Right atrium auricular region (tissue), 2 donors: ENCODE data around the gene TRAM2. TPM values are rescaled to one million over a fixed set of nuclear protein-coding genes. Genes with fewer than 3 reads are reported as not detected.
"Not testable (repeated sequence)": the region's sequence is repeated elsewhere in the genome, so short reads cannot be mapped to it uniquely, and the experiment has no call there.

Experiments used
- DNase-seq: peaks from one replicate; pipeline ENCODE4 v3.0.0-alpha.2; 2019; ENCODE audit warnings: low spot score
- H3K27ac ChIP-seq, 2 donors: fragments of 200-600 bp; sonication (generic); 1 replicate in 1 of 2; 2 replicates in 1 of 2; pipeline ENCODE4 v1.5.1; 2016 to 2019
- H3K27me3 ChIP-seq, 2 donors: fragments of 200-600 bp; sonication (generic); one replicate each; pipeline versions ENCODE4 v1.5.1 to v1.6.0; 2017 to 2019
- H3K36me3 ChIP-seq: fragments of 200-600 bp; sonication (generic); one replicate; pipeline ENCODE4 v1.5.1; 2016
- H3K4me1 ChIP-seq, 2 donors: fragments of 200-600 bp; sonication (generic); one replicate each; pipeline versions ENCODE4 v1.5.1 to v1.6.0; 2017 to 2019
- H3K4me3 ChIP-seq, 2 donors: fragments of 200-600 bp; sonication (generic); 1 replicate in 1 of 2; 2 replicates in 1 of 2; pipeline ENCODE4 v1.5.1; 2017 to 2019; ENCODE audit warnings: mild to moderate bottlenecking in 1 of 2, moderate library complexity in 1 of 2
- H3K9me3 ChIP-seq, 2 donors: fragments of 200-600 bp; sonication (generic); one replicate each; pipeline ENCODE4 v1.5.1; 2019
- total RNA-seq, 2 donors: library from RNA; depleted of rRNA; stranded (reverse); fragments of >200 nt; gene quantifications; one replicate each; pipeline ENCODE4 v1.1.0, GENCODE V29; 2016
- TF ChIP-seq, protein P1 (sequence below), 2 donors: fragments of 200-600 bp; sonication (generic); IDR thresholded peaks; one replicate each; pipeline ENCODE4 v1.5.1; 2019; ENCODE audit warnings: antibody characterized with exemption in 2 of 2

Gene TRAM2
- total RNA-seq, 2 donors from 2014 or later = 10.3 to 15.9 TPM

DNA sequence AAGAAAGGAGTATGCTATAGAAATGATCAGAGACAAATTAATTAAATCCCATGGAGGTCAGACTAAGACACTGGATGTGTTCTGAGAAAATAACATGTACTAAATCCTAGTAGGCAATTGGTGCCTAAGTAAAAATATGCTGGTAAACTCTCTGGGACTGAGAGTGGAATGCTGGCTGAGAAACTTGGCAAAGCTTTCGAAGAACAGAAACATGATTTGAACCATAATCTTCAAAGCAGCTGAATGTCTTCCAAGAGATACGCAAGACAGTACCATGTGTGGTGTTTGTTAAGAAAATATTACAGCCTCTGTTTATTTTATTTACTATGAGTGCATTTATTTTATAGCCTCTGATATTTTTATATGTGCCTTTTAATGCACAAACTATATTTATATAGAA, 101.6 kb downstream of the TRAM2 start:
- H3K4me1 ChIP-seq = no peaks in the 10 kb centered on the region
- H3K4me3 ChIP-seq = no peak overlapping the region
- H3K27ac ChIP-seq = no peak overlapping the region
- H3K36me3 ChIP-seq = no peaks in the 10 kb centered on the region
- H3K27me3 ChIP-seq = no peaks in the 10 kb centered on the region
- H3K9me3 ChIP-seq = no peaks in the 10 kb centered on the region
- DNase-seq = no peak
- TF ChIP-seq, protein P1, sequence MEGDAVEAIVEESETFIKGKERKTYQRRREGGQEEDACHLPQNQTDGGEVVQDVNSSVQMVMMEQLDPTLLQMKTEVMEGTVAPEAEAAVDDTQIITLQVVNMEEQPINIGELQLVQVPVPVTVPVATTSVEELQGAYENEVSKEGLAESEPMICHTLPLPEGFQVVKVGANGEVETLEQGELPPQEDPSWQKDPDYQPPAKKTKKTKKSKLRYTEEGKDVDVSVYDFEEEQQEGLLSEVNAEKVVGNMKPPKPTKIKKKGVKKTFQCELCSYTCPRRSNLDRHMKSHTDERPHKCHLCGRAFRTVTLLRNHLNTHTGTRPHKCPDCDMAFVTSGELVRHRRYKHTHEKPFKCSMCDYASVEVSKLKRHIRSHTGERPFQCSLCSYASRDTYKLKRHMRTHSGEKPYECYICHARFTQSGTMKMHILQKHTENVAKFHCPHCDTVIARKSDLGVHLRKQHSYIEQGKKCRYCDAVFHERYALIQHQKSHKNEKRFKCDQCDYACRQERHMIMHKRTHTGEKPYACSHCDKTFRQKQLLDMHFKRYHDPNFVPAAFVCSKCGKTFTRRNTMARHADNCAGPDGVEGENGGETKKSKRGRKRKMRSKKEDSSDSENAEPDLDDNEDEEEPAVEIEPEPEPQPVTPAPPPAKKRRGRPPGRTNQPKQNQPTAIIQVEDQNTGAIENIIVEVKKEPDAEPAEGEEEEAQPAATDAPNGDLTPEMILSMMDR (IDR thresholded peaks at IDR 0.05) = no peak

DNA sequence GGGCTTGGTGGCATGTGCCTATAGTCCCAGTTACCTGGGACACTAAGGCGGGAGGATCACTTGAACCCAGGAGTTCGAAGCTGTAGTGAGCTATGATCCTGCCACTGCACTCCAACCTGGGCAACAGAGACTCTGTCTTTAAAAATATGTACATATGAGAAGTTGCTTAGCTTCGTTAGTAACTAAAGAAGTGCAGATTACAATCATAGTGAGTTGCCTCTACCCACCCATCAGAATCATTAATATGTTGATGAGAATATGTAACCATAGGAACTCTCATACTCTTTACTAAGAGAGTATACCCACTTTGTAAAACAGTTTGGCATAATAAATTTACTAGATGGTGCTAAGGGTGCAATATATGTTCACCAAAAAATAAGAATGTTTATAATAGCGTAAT, 102.7 kb downstream of the TRAM2 start:
- H3K27ac ChIP-seq = no peak overlapping the region
- no peaks in the 10 kb centered on the region for H3K4me1 ChIP-seq
- no peak for DNase-seq
- no peaks in the 10 kb centered on the region for H3K36me3 ChIP-seq
- H3K9me3 ChIP-seq = no peaks in the 10 kb centered on the region
- no peak overlapping the region for H3K4me3 ChIP-seq
- no peaks in the 10 kb centered on the region for H3K27me3 ChIP-seq
- TF ChIP-seq, protein P1 (IDR thresholded peaks at IDR 0.05) = no peak

DNA sequence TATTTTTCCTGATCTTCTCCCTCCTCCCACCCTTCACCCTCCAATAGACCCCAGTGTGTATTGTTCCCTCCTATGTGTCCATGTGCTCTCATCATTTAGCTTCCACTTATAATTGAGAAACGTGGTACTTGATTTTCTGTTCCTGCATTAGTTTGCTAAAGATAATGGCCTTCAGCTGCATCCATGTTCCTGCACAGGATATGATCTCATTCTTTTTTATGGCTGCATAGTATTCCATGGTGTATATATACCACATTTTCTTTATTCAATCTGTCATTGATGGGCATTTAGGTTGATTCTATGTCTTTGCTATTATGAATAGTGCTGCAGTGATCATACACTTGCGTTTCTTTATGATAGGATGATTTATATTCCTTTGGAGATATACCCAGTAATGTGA, 115.7 kb downstream of the TRAM2 start:
- not testable (repeated sequence) for H3K27me3 ChIP-seq, H3K9me3 ChIP-seq, DNase-seq

DNA sequence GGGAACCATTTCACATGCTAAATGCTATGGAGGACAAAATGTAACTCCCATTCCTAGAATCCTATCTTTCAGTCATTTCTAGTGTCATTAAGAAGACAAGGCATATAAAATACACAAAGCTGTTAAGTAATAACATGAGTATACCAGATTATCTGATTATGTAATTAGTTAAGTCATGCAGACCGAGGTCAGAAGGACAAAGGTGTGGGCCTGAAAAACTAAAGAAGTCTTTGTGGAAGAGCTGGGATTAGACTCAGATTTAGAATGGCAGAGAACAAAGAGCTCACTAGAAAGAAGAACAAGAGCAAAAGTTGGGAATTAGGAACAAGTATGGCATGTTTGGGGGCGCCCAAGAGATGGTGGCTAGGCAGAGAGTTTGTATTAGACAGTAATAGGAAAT, 119.8 kb downstream of the TRAM2 start:
- TF ChIP-seq, protein P1 (IDR thresholded peaks at IDR 0.05) = no peak
- Histone ChIP-seq H3K4me1 (no peaks in the 10 kb centered on the region), H3K27me3 (no peaks in the 10 kb centered on the region), H3K36me3 (peaks cover 4% of the 10 kb centered on the region), H3K27ac (no peak overlapping the region), H3K9me3 (no peaks in the 10 kb centered on the region), H3K4me3 (no peak overlapping the region)
- DNase-seq = no peak

More for the DNA sequence above, 115.7 kb downstream of the TRAM2 start:
- not testable (repeated sequence) for H3K4me3 ChIP-seq, H3K36me3 ChIP-seq, H3K4me1 ChIP-seq, H3K27ac ChIP-seq

DNA sequence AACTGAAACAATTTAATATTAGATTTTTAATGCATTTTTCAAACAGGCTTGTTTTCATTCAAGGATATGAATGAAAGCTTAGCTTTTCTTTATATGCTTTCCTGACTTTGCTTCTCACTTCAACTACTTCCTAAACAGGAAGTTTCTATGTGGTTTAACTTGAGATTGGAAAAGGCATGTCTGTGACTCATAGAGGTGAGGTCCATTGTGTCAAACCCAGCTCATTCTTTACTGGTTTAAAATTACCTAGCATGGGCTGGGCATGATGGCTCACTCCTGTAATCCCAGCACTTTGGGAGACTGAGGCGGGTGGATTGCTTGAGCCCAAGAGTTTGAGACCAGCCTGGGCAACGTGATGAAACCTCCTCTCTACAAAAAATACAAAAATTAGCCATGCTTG, 122.3 kb downstream of the TRAM2 start:
- DNase-seq = no peak
- TF ChIP-seq, protein P1 (IDR thresholded peaks at IDR 0.05) = no peak

More for the DNA sequence above, 122.3 kb downstream of the TRAM2 start:
- no peak overlapping the region for H3K27ac ChIP-seq
- H3K4me1 ChIP-seq = no peaks in the 10 kb centered on the region
- no peaks in the 10 kb centered on the region for H3K27me3 ChIP-seq
- H3K9me3 ChIP-seq = peaks cover 0 to 10% of the 10 kb centered on the region in 2 donors
- H3K4me3 ChIP-seq = no peak overlapping the region
- peaks cover 4% of the 10 kb centered on the region for H3K36me3 ChIP-seq

Other genes with a start within 250 kb of the TRAM2 start
- 1 to 10 TPM; 2.6 to 5.6 TPM for gene PAQR8, start 214.9 kb downstream of the TRAM2 start, total RNA-seq
- 1 to 10 TPM; 3.4 to 4.1 TPM for gene EFHC1, start 156.7 kb downstream of the TRAM2 start, total RNA-seq
- 10 to 100 TPM; 13.2 to 13.4 TPM for gene TMEM14A, start 94.1 kb upstream of the TRAM2 start, total RNA-seq
- gene GSTA2, start 186.4 kb upstream of the TRAM2 start, total RNA-seq = not detected
- gene GSTA1, start 226.8 kb upstream of the TRAM2 start, total RNA-seq = not detected